ENCODE results near the gene ARID4B.

DNA sequence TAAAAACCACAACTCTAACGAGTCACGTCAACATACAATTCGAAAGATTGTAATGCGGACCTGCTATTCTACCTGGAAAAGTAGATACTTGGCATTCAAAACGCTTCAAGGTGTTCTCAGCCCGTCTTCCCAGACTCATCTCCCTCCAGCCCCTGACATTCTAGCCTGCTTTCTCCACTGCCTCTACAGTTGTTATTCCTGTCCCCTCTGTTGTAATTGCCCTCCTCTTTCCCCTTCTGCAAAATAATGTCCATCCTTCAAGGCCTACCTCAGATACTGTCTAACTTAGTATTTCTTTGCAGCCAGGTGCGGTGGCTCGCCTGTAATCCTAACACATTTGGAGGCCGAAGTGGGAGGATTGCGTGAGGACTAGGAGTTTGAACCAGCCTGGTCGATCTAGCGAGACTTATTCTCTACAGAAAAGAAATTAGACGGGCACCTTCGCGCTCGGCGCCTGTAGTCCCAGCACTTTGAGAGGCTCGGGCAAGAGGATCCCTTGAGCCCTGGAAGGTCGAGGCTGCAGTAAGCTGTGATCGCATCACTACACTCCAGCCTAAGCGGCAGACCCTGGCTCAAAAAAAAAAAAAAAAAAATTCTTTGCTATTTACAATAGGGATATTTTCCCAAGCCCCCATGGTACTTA is 166.2 kb downstream of the ARID4B start:
- TF ChIP-seq, protein P1, sequence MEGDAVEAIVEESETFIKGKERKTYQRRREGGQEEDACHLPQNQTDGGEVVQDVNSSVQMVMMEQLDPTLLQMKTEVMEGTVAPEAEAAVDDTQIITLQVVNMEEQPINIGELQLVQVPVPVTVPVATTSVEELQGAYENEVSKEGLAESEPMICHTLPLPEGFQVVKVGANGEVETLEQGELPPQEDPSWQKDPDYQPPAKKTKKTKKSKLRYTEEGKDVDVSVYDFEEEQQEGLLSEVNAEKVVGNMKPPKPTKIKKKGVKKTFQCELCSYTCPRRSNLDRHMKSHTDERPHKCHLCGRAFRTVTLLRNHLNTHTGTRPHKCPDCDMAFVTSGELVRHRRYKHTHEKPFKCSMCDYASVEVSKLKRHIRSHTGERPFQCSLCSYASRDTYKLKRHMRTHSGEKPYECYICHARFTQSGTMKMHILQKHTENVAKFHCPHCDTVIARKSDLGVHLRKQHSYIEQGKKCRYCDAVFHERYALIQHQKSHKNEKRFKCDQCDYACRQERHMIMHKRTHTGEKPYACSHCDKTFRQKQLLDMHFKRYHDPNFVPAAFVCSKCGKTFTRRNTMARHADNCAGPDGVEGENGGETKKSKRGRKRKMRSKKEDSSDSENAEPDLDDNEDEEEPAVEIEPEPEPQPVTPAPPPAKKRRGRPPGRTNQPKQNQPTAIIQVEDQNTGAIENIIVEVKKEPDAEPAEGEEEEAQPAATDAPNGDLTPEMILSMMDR (conservative IDR thresholded peaks at IDR 0.05; ENCODE audit: low read length), result no peak
- TF ChIP-seq EZH2phosphoT487 (IDR thresholded peaks at IDR 0.05; ENCODE audit: borderline replicate concordance), result no peak

Data from Loucy (cell line).